Measurements from ENCODE around the gene EVA1B. TPM values are rescaled to one million over a fixed set of nuclear protein-coding genes. Genes with fewer than 3 reads are reported as not detected.

EVA1B gene
- total RNA-seq, 1 experiment from 2014 or later: 25.1 TPM

- TF ChIP-seq ZBTB33 (IDR thresholded peaks at IDR 0.05; ENCODE audit: extremely low read depth, insufficient replicate concordance, low read length): no peak
These were observed 43.6 kb upstream of the EVA1B start (continued) for GRCh38 chr1:36367066-36367465.

GRCh38 chr1:36366091-36366661 is 42.7 kb upstream of the EVA1B start:
- ChIA-PET CTCF (no interaction called here), POLR2A (no interaction called here), RAD21 (ENCODE audit: low non-redundant PET in 1 of 2, low total read pairs in 2 of 2, uncharacterized antibody in 2 of 2, unreplicated experiment in 2 of 2) (no interaction called here)
- peaks cover 9 to 17% of the 10 kb centered on the region in 2 experiments; a peak in 3 of 4 replicates for H3K4me1 ChIP-seq (ENCODE audit: control insufficient read depth in 1 of 2, insufficient read depth in 2 of 2, low read length in 2 of 2)
- H3K4me2 ChIP-seq (ENCODE audit: low read length): no peak overlapping the region
- no peak overlapping the region for H2AFZ ChIP-seq (ENCODE audit: low read depth, low read length, poor library complexity, severe bottlenecking)
- no peak overlapping the region for H3K27ac ChIP-seq (ENCODE audit: low read depth, low read length)
- BruUV-seq (replicated peaks): no TSS peak
- DNase-seq (ENCODE audit: low read depth, low spot score) (no peak), ATAC-seq (no peak)
- intact Hi-C loops (cut with micrococcal nuclease): loop anchor here (5.0 kb wide), 1 partner anchor 269 kb away; no protein-coding TSS in a partner anchor
- no peaks in the 10 kb centered on the region for H3K9me3 ChIP-seq (ENCODE audit: control insufficient read depth in 1 of 2, insufficient read depth in 1 of 2, low read depth in 1 of 2, low read length in 2 of 2)
- no peaks in the 10 kb centered on the region for H3K27me3 ChIP-seq (ENCODE audit: insufficient read depth, low read length)
- H3K36me3 ChIP-seq (ENCODE audit: control insufficient read depth in 1 of 2, insufficient read depth in 2 of 2, low read length in 2 of 2): peaks cover 0 to 10% of the 10 kb centered on the region in 2 experiments; a peak in 1 of 4 replicates
- no peaks in the 10 kb centered on the region for H3K9me2 ChIP-seq (ENCODE audit: insufficient read depth)
- H3K79me2 ChIP-seq (ENCODE audit: insufficient read depth, low read length): peaks cover 41% of the 10 kb centered on the region
- H4K20me1 ChIP-seq (ENCODE audit: insufficient read depth): no peaks in the 10 kb centered on the region
- no peak for TF ChIP-seq JUND (IDR thresholded peaks at IDR 0.05)
- no peak overlapping the region for H3K9ac ChIP-seq (ENCODE audit: low read length)
- H3K4me3 ChIP-seq (replicated peaks in 1 of 2; ENCODE audit: low read depth in 1 of 2, low read length in 2 of 2): no peak overlapping the region

GRCh38 chr1:36365381-36365780 is 41.9 kb upstream of the EVA1B start:
- no peak overlapping the region for H3K9ac ChIP-seq (ENCODE audit: low read length)
- ChIA-PET RAD21 (ENCODE audit: low non-redundant PET in 1 of 2, low total read pairs in 2 of 2, uncharacterized antibody in 2 of 2, unreplicated experiment in 2 of 2) (no interaction called here), CTCF (no interaction called here), POLR2A (no interaction called here)
- peaks cover 9 to 21% of the 10 kb centered on the region in 2 experiments; a peak in 3 of 4 replicates for H3K4me1 ChIP-seq (ENCODE audit: control insufficient read depth in 1 of 2, insufficient read depth in 2 of 2, low read length in 2 of 2)
- intact Hi-C loops (cut with micrococcal nuclease): loop anchor here (5.0 kb wide), 1 partner anchor 268 kb away; no protein-coding TSS in a partner anchor
- H3K9me3 ChIP-seq (ENCODE audit: control insufficient read depth in 1 of 2, insufficient read depth in 1 of 2, low read depth in 1 of 2, low read length in 2 of 2): no peaks in the 10 kb centered on the region
- BruUV-seq (replicated peaks): no TSS peak
- H3K4me2 ChIP-seq (ENCODE audit: low read length): no peak overlapping the region
- no peak overlapping the region for H3K4me3 ChIP-seq (replicated peaks in 1 of 2; ENCODE audit: low read depth in 1 of 2, low read length in 2 of 2)
- no peaks in the 10 kb centered on the region for H3K27me3 ChIP-seq (ENCODE audit: insufficient read depth, low read length)
- H2AFZ ChIP-seq (ENCODE audit: low read depth, low read length, poor library complexity, severe bottlenecking): no peak overlapping the region
- no peaks in the 10 kb centered on the region for H3K9me2 ChIP-seq (ENCODE audit: insufficient read depth)
- TF ChIP-seq SP1 (IDR thresholded peaks at IDR 0.05; ENCODE audit: low read depth) (no peak), ELF1 (IDR thresholded peaks at IDR 0.05; ENCODE audit: borderline replicate concordance, low read depth) (no peak), EZH2 (IDR thresholded peaks at IDR 0.05) (no peak), ZNF274 (IDR thresholded peaks at IDR 0.05; ENCODE audit: low read depth, low read length) (no peak), SRF (IDR thresholded peaks at IDR 0.05; ENCODE audit: low read depth) (no peak), TCF7L2 (IDR thresholded peaks at IDR 0.05; ENCODE audit: borderline replicate concordance, extremely low read depth, insufficient read depth, insufficient read length) (no peak), CBX3 (IDR thresholded peaks at IDR 0.05; ENCODE audit: low read depth) (no peak)
- ATAC-seq (no peak), DNase-seq (ENCODE audit: low read depth, low spot score) (no peak)
- no peaks in the 10 kb centered on the region for H4K20me1 ChIP-seq (ENCODE audit: insufficient read depth)
- no peak overlapping the region for H3K27ac ChIP-seq (ENCODE audit: low read depth, low read length)
- peaks cover 0 to 10% of the 10 kb centered on the region in 2 experiments; a peak in 2 of 4 replicates for H3K36me3 ChIP-seq (ENCODE audit: control insufficient read depth in 1 of 2, insufficient read depth in 2 of 2, low read length in 2 of 2)
- peaks cover 38% of the 10 kb centered on the region for H3K79me2 ChIP-seq (ENCODE audit: insufficient read depth, low read length)
